ENCODE results near the gene SIKE1. TPM values are rescaled to one million over a fixed set of nuclear protein-coding genes. Genes with fewer than 3 reads are reported as not detected.
"Not testable (repeated sequence)": the region's sequence is repeated elsewhere in the genome, so short reads cannot be mapped to it uniquely, and the experiment has no call there.

Gene SIKE1
- total RNA-seq, 2 experiments from 2014 or later, result 71.0 to 123 TPM

DNA sequence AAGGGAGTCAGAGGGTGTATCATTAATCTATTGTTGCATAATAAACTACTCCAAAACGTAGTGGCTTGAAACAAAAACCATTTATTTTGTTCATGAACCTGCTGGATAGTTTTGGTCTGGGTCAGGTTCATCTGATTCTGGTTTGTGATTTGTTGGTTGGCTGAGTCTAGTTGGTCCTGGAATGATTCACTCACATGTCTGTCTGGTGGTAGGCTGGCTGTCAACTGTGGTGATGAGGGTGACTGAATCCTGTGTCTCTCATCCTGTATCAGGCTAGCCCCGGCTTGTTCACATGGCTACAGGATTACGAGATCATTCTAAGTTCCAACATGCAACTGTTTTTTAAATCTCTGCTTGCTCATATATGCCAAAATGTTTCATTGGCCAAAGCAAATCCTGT is 22.5 kb upstream of the SIKE1 start:
- TF ChIP-seq, protein P1, sequence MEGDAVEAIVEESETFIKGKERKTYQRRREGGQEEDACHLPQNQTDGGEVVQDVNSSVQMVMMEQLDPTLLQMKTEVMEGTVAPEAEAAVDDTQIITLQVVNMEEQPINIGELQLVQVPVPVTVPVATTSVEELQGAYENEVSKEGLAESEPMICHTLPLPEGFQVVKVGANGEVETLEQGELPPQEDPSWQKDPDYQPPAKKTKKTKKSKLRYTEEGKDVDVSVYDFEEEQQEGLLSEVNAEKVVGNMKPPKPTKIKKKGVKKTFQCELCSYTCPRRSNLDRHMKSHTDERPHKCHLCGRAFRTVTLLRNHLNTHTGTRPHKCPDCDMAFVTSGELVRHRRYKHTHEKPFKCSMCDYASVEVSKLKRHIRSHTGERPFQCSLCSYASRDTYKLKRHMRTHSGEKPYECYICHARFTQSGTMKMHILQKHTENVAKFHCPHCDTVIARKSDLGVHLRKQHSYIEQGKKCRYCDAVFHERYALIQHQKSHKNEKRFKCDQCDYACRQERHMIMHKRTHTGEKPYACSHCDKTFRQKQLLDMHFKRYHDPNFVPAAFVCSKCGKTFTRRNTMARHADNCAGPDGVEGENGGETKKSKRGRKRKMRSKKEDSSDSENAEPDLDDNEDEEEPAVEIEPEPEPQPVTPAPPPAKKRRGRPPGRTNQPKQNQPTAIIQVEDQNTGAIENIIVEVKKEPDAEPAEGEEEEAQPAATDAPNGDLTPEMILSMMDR (conservative IDR thresholded peaks at IDR 0.05; ENCODE audit: low read length), result no peak
- no peak for TF ChIP-seq EZH2phosphoT487 (IDR thresholded peaks at IDR 0.05; ENCODE audit: borderline replicate concordance, low read depth, low read length)
- H3K36me3 ChIP-seq (ENCODE audit: insufficient read depth, low read length), result no peaks in the 10 kb centered on the region
- no peak overlapping the region for H2AFZ ChIP-seq (ENCODE audit: low read length)
- H3K9me2 ChIP-seq (ENCODE audit: insufficient read depth, low read length), result no peaks in the 10 kb centered on the region
- CTCF ChIA-PET (ENCODE audit: unreplicated experiment), result no interaction called here
- no peaks in the 10 kb centered on the region for H3K79me2 ChIP-seq (ENCODE audit: insufficient read depth, low read depth, low read length)
- no peak overlapping the region for H3K4me3 ChIP-seq (ENCODE audit: low read depth, low read length, poor library complexity, severe bottlenecking)
- no peaks in the 10 kb centered on the region for H3K9me3 ChIP-seq (ENCODE audit: low read length)
- no peak overlapping the region for H3K4me2 ChIP-seq (ENCODE audit: low read length)
- no peaks in the 10 kb centered on the region for H4K20me1 ChIP-seq (ENCODE audit: insufficient read depth, low read length)
- BruUV-seq (replicated peaks), result no TSS peak
- intact Hi-C loops (cut with micrococcal nuclease; ENCODE audit: unreplicated experiment), result no loop called here
- DNase-seq (ENCODE audit: low spot score), result no peak
- no peak overlapping the region for H3K27ac ChIP-seq (ENCODE audit: low read depth, low read length, poor library complexity, severe bottlenecking)
- no peaks in the 10 kb centered on the region for H3K4me1 ChIP-seq (ENCODE audit: insufficient read depth, low read length, poor library complexity, severe bottlenecking)
- POLR2A ChIA-PET, result no interaction called here

DNA sequence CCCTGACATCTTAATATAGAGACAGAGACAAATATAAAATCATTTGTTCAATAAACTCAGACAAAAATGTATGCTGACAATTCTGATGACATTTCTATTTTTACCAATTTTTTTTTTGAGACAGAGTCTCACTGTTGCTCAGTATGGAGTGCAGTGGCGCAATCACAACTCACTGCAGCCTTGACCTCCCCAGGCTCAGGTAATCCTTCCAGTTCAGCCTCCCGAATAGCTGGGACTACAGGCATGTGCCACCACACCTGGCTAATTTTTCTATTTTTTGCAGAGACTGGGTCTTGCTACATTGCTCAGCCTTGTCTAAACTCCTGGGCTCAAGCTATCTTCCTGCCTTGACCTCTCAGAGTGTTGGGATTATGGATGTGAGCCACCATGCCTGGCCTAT is 13.6 kb upstream of the SIKE1 start:
- Histone ChIP-seq H4K20me1 (ENCODE audit: insufficient read depth, low read length) (no peaks in the 10 kb centered on the region), H3K27ac (ENCODE audit: low read depth, low read length, poor library complexity, severe bottlenecking) (no peak overlapping the region), H2AFZ (ENCODE audit: low read length) (no peak overlapping the region), H3K4me3 (ENCODE audit: low read depth, low read length, poor library complexity, severe bottlenecking) (no peak overlapping the region), H3K36me3 (ENCODE audit: insufficient read depth, low read length) (no peaks in the 10 kb centered on the region), H3K9me3 (ENCODE audit: low read length) (no peaks in the 10 kb centered on the region), H3K79me2 (ENCODE audit: insufficient read depth, low read depth, low read length) (no peaks in the 10 kb centered on the region), H3K4me1 (ENCODE audit: insufficient read depth, low read length, poor library complexity, severe bottlenecking) (no peaks in the 10 kb centered on the region), H3K9me2 (ENCODE audit: insufficient read depth, low read length) (no peaks in the 10 kb centered on the region), H3K4me2 (ENCODE audit: low read length) (no peak overlapping the region)
- POLR2A ChIA-PET, result interaction anchor here (1.0 kb wide), 1 partner anchor 13 kb away, joined by 4 read pairs; no protein-coding TSS in a partner anchor
- BruUV-seq (replicated peaks), result no TSS peak
- intact Hi-C loops (cut with micrococcal nuclease; ENCODE audit: unreplicated experiment), result no loop called here
- CTCF ChIA-PET (ENCODE audit: unreplicated experiment), result no interaction called here
- TF ChIP-seq, protein P1 (conservative IDR thresholded peaks at IDR 0.05; ENCODE audit: low read length), result no peak
- TF ChIP-seq EZH2phosphoT487 (IDR thresholded peaks at IDR 0.05; ENCODE audit: borderline replicate concordance, low read depth, low read length), result no peak
- no peak for DNase-seq (ENCODE audit: low spot score)

DNA sequence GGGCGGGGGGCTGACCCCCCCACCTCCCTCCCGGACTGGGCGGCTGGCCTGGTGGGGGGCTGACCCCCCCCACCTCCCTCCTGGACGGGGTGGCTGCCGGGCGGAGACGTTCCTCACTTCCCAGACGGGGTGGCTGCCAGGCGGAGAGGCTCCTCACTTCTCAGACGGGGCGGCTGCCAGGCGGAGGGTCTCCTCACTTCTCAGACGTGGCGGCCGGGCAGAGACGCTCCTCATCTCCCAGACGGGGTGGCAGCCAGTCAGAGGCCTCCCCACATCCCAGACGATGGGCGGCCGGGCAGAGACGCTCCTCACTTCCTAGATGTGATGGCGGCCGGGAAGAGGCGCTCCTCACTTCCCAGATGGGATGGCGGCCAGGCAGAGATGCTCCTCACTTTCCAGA is 10.1 kb upstream of the SIKE1 start:
- BruUV-seq (replicated peaks); H3K4me1 ChIP-seq (ENCODE audit: insufficient read depth, low read length, poor library complexity, severe bottlenecking); H3K4me2 ChIP-seq (ENCODE audit: low read length); POLR2A ChIA-PET; H3K4me3 ChIP-seq (ENCODE audit: low read depth, low read length, poor library complexity, severe bottlenecking); H4K20me1 ChIP-seq (ENCODE audit: insufficient read depth, low read length); DNase-seq (ENCODE audit: low spot score); CTCF ChIA-PET (ENCODE audit: unreplicated experiment); H3K36me3 ChIP-seq (ENCODE audit: insufficient read depth, low read length); H2AFZ ChIP-seq (ENCODE audit: low read length); H3K9me2 ChIP-seq (ENCODE audit: insufficient read depth, low read length); H3K79me2 ChIP-seq (ENCODE audit: insufficient read depth, low read depth, low read length); H3K9me3 ChIP-seq (ENCODE audit: low read length); H3K27ac ChIP-seq (ENCODE audit: low read depth, low read length, poor library complexity, severe bottlenecking); intact Hi-C loops (cut with micrococcal nuclease; ENCODE audit: unreplicated experiment): not testable (repeated sequence)

DNA sequence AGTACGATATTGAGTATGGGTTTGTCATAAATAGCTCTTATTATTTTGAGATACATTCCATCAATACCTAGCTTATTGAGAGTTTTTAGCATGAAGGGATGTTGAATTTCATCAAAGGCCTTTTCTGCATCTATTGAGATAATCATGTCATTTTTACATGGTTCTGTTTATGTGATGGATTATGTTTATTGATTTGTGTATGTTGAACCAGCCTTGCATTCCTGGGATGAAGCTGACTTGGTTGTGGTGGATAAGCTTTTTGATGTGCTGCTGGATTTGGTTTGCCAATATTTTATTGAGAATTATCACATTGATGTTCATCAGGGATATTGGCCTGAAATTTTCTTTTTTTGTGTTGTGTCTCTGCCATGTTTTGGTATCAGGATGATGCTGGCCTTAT is 6.0 kb upstream of the SIKE1 start:
- H4K20me1 ChIP-seq (ENCODE audit: insufficient read depth, low read length); H2AFZ ChIP-seq (ENCODE audit: low read length); H3K9me3 ChIP-seq (ENCODE audit: low read length); H3K4me1 ChIP-seq (ENCODE audit: insufficient read depth, low read length, poor library complexity, severe bottlenecking); H3K4me3 ChIP-seq (ENCODE audit: low read depth, low read length, poor library complexity, severe bottlenecking); intact Hi-C loops (cut with micrococcal nuclease; ENCODE audit: unreplicated experiment); H3K36me3 ChIP-seq (ENCODE audit: insufficient read depth, low read length); H3K4me2 ChIP-seq (ENCODE audit: low read length); H3K9me2 ChIP-seq (ENCODE audit: insufficient read depth, low read length); H3K79me2 ChIP-seq (ENCODE audit: insufficient read depth, low read depth, low read length); H3K27ac ChIP-seq (ENCODE audit: low read depth, low read length, poor library complexity, severe bottlenecking); CTCF ChIA-PET (ENCODE audit: unreplicated experiment); DNase-seq (ENCODE audit: low spot score); BruUV-seq (replicated peaks): not testable (repeated sequence)
- POLR2A ChIA-PET, result interaction anchor here (0.6 to 0.8 kb wide), 2 partner anchors 276 to 1718 kb away, joined by 3 to 4 read pairs; partner anchors contain the start of gene TRIM33
